Muscle layer of colon (tissue), 2 donors: Measurements from ENCODE around the gene THAP4.
"Not testable (repeated sequence)": the region's sequence is repeated elsewhere in the genome, so short reads cannot be mapped to it uniquely, and the experiment has no call there.

Source experiments
- H3K27ac ChIP-seq: one replicate; pipeline ENCODE4 v1.7.0; 2013; ENCODE audit warnings: low read depth, mild to moderate bottlenecking, low read length, moderate library complexity
- H3K27me3 ChIP-seq, 2 donors: one replicate each; pipeline ENCODE4 v1.7.0; 2013; ENCODE audit warnings: low read length in 2 of 2, mild to moderate bottlenecking in 2 of 2; ENCODE audit not compliant: insufficient read depth in 2 of 2, control insufficient read depth in 1 of 2
- H3K36me3 ChIP-seq: one replicate; pipeline ENCODE4 v1.7.0; 2013; ENCODE audit warnings: mild to moderate bottlenecking, low read length; ENCODE audit not compliant: insufficient read depth
- H3K4me1 ChIP-seq: one replicate; pipeline ENCODE4 v1.7.0; 2013; ENCODE audit warnings: mild to moderate bottlenecking, low read length; ENCODE audit not compliant: insufficient read depth
- H3K4me3 ChIP-seq, 2 donors: one replicate each; pipeline ENCODE4 v1.7.0; 2013; ENCODE audit warnings: low read length in 2 of 2, low read depth in 1 of 2, mild to moderate bottlenecking in 1 of 2, moderate library complexity in 1 of 2
- H3K9ac ChIP-seq: one replicate; pipeline ENCODE4 v1.7.0; 2013; ENCODE audit warnings: low read length
- H3K9me3 ChIP-seq: one replicate; pipeline ENCODE4 v1.7.0; 2013; ENCODE audit warnings: mild to moderate bottlenecking, low read length
- donor health status: abdominal sarcoma.
- donor health status: Adenocarcinoma of cecum.

The THAP4 gene

DNA sequence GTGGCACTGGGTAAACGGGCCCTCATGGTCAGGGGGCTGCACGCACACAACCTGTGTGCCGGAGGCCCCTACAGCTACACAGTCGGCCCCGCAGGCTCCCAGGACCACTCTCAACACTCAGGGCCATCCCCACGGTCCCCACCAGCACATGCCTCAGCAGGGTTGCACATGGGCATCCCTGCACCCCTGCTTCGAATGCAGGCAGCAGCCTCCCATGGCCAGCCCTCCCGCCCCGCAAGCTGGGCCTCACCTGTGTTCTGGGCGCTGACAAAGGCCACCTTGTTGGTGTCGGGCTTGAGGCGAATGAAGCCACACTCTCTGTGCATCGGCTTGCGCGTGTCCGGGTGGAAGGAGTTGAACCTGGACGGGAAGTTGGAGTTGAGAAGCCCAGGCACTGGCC is 34.2 kb downstream of the THAP4 start:
- Histone ChIP-seq H3K9ac (no peak overlapping the region), H3K4me3 (no peak overlapping the region), H3K9me3 (no peaks in the 10 kb centered on the region), H3K36me3 (peaks cover 32% of the 10 kb centered on the region), H3K27ac (no peak overlapping the region), H3K4me1 (no peaks in the 10 kb centered on the region), H3K27me3 (no peaks in the 10 kb centered on the region)

DNA sequence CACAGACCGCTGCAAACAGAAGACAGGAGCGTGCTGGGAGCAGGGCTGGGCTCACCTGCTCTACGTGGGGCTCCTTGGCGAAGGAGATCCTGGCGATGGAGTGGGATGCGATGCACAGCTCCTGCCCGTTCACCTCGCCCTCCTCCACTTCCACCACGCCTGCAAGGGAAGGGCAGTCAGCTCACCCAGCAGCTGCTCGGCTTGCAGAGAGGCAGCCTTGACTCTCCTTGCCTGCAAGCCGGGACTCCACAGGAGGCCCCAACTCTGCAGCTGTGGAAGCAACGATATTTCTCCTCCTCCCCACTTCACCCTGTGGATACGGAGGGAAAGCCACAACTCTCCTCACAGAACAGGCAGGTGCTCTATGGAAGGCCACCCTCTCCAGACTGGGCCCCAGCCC is 35.1 kb downstream of the THAP4 start:
- Histone ChIP-seq H3K9ac (no peak overlapping the region), H3K36me3 (peaks cover 32% of the 10 kb centered on the region), H3K9me3 (no peaks in the 10 kb centered on the region), H3K27me3 (no peaks in the 10 kb centered on the region), H3K27ac (no peak overlapping the region), H3K4me3 (no peak overlapping the region), H3K4me1 (no peaks in the 10 kb centered on the region)

DNA sequence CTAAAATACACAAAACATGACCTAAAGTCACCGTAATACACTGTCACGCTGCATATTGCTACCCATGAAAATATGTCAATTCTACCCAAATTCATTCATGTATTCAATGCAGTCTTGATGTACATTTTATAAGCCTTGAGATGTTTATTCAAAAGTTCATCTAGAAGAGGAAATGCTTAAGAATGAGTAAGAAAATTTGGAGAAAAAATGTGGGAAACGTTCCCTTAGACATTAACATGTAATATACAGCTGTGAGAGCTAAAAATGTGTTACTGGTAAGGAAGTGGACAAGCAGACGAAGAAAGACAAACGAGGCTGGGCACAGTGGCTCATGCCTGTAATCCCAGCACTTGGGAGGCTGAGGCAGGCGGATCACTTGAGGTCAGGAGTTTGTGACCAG is 37.3 kb downstream of the THAP4 start:
- no peak overlapping the region for H3K9ac ChIP-seq
- no peaks in the 10 kb centered on the region for H3K9me3 ChIP-seq
- no peak overlapping the region for H3K4me3 ChIP-seq
- H3K27ac ChIP-seq, result no peak overlapping the region
- H3K4me1 ChIP-seq, result no peaks in the 10 kb centered on the region
- peaks cover 17% of the 10 kb centered on the region for H3K36me3 ChIP-seq
- H3K27me3 ChIP-seq, result no peaks in the 10 kb centered on the region

DNA sequence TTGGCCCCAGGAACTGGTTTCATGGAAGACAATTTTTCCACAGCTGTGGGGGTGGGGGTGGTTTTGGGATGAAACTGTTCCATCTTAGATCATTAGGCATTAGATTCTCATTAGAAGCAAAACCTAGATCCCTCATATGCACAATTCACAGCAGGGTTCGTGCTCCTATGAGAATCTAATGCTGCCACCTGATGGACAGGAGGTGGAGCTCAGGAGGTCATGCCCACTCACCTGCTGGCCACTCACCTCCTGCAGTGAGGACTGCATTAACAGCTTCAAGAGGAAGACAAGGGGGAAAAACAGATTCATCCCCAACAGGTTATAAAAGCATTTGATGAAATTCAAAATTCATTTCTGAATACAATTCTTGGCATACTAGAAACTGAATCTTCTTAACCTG is 38.5 kb downstream of the THAP4 start:
- H3K36me3 ChIP-seq, result peaks cover 23% of the 10 kb centered on the region
- H3K9ac ChIP-seq, result no peak overlapping the region
- H3K9me3 ChIP-seq, result no peaks in the 10 kb centered on the region
- no peaks in the 10 kb centered on the region for H3K4me1 ChIP-seq
- no peaks in the 10 kb centered on the region for H3K27me3 ChIP-seq
- H3K4me3 ChIP-seq, result no peak overlapping the region
- no peak overlapping the region for H3K27ac ChIP-seq

DNA sequence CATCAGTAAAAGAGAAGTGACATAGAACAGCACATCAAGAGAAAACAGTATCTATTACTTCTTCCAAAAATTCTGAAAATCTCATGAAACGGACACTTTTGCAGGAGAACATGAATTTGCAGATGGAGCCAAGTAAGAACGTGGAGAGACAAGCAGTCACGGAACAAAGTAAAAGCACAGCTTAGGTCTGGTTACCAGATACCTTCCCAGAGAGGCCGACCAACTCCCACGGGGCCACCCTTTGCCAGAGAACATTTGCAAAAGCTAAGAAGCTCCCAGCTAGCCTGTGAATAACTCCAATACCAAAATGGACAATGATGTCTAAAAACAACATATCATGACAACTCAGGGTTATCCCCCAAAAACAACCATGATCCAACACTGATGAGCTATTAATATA is 38.9 kb downstream of the THAP4 start:
- Histone ChIP-seq H3K27ac (no peak overlapping the region), H3K27me3 (no peaks in the 10 kb centered on the region), H3K4me1 (no peaks in the 10 kb centered on the region), H3K4me3 (no peak overlapping the region), H3K9ac (no peak overlapping the region), H3K36me3 (peaks cover 23% of the 10 kb centered on the region), H3K9me3 (no peaks in the 10 kb centered on the region)

DNA sequence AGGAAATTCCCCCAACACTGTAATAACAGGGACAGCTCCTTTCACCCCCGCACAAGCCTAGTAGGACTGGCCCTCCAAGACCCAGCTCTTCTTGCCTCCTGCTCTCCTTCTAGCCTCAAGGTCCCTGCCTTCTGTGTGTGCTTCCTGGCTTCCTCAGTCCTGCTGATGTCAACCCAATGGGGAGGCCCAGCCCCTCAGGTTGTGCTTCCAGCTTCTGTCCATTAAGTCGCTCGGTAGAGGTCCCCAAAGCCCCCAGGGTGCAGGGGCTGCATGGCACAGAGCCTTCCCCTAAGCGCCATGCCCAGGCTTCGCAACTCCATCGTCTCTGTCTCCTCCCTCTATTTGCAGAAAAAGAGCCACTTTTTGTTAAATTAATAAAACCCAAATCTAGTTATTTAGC is 39.4 kb downstream of the THAP4 start:
- H3K4me1 ChIP-seq, result no peaks in the 10 kb centered on the region
- peaks cover 20% of the 10 kb centered on the region for H3K36me3 ChIP-seq
- H3K9me3 ChIP-seq, result no peaks in the 10 kb centered on the region
- H3K9ac ChIP-seq, result no peak overlapping the region
- no peak overlapping the region for H3K27ac ChIP-seq
- H3K4me3 ChIP-seq, result no peak overlapping the region
- no peaks in the 10 kb centered on the region for H3K27me3 ChIP-seq

DNA sequence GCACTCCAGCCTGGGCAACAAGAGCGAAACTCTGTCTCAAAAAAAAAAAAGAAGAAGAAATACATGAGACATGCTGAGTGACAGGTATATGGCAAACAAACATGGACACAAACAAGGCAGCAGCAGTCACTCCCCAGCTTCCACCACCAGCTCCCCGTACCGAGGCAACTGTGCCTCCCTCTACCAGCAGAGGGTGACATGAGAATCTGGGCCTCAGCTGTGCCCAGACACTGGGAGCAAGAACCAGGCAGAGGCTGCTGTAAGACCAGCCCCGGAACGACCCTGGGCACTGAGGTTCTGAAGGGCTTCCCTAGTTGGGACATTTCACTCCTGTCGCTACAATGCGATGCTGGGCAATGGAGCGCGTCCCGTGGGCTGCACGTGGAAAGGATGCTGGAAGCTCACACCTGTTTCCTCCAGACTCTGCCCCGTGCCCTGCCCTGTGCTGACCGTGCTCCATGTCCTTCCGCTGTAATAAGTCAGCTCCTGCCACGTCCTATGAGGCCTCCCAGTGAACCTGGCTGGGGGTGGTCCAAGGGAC is 41.3 kb downstream of the THAP4 start:
- Histone ChIP-seq H3K9ac (no peak overlapping the region), H3K27me3 (no peaks in the 10 kb centered on the region), H3K27ac (no peak overlapping the region), H3K9me3 (no peaks in the 10 kb centered on the region), H3K4me3 (no peak overlapping the region), H3K36me3 (peaks cover 27% of the 10 kb centered on the region), H3K4me1 (no peaks in the 10 kb centered on the region)

DNA sequence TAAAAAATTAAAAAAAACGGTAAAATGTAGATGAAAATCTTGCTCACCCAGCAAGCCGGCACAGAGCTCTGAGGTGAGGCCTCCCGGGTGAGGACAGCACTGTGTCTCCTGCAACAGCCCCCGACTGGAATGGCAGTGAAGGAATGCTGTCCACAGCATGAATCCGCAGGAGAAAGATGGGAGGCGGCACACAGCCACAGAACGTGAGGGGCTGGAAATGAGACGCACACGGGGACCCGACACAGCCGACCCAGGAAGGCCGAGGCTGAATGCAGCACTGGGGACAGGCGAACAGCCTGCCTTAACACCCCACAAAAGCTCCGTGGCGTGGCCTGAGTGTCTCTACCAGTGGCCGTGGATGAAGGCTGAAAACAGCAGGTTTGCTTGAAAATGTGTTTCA is 43.7 kb downstream of the THAP4 start:
- H3K9me3 ChIP-seq, result peaks cover 4% of the 10 kb centered on the region
- H3K4me1 ChIP-seq, result no peaks in the 10 kb centered on the region
- no peak overlapping the region for H3K27ac ChIP-seq
- no peak overlapping the region for H3K9ac ChIP-seq
- no peaks in the 10 kb centered on the region for H3K27me3 ChIP-seq
- peaks cover 27% of the 10 kb centered on the region for H3K36me3 ChIP-seq
- no peak overlapping the region for H3K4me3 ChIP-seq

DNA sequence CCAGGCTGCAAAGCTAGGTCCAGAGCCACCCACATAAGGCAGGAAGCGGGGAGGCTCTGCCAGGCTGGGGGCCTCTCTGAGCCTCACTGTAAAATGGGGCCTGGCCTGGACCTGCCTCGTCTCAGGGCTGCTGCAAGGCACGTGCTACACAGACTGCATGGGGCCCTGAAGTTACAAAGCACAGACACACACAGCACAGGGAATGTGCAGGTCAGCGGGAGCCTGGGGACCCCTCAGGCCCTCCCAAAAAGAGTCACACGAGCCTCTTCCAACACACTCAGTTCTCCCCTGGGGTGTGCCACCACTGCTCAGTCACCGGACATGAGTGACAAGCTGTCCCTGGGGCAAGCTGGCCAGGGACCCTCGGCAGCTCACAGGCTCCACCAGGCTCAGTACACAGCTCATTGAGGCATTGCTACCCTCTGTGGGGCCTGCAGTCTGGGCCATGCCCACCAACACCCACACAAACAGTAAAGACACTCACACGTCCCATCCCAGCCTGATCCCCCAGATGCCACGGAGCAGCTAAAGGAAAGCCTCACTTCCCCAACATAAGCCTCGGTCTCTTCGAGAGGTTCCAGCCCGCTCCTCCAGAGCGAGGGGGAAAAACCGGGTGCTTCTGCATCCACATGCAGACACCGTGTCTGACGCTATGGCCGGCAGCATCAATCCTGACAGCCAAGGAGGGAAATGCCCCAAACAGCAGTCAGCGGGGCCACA is 44.7 kb downstream of the THAP4 start:
- H3K4me1 ChIP-seq, result no peaks in the 10 kb centered on the region
- H3K9ac ChIP-seq, result no peak overlapping the region
- H3K27me3 ChIP-seq, result no peaks in the 10 kb centered on the region
- H3K36me3 ChIP-seq, result peaks cover 27% of the 10 kb centered on the region
- H3K9me3 ChIP-seq, result peaks cover 6% of the 10 kb centered on the region
- no peak overlapping the region for H3K27ac ChIP-seq
- no peak overlapping the region for H3K4me3 ChIP-seq

DNA sequence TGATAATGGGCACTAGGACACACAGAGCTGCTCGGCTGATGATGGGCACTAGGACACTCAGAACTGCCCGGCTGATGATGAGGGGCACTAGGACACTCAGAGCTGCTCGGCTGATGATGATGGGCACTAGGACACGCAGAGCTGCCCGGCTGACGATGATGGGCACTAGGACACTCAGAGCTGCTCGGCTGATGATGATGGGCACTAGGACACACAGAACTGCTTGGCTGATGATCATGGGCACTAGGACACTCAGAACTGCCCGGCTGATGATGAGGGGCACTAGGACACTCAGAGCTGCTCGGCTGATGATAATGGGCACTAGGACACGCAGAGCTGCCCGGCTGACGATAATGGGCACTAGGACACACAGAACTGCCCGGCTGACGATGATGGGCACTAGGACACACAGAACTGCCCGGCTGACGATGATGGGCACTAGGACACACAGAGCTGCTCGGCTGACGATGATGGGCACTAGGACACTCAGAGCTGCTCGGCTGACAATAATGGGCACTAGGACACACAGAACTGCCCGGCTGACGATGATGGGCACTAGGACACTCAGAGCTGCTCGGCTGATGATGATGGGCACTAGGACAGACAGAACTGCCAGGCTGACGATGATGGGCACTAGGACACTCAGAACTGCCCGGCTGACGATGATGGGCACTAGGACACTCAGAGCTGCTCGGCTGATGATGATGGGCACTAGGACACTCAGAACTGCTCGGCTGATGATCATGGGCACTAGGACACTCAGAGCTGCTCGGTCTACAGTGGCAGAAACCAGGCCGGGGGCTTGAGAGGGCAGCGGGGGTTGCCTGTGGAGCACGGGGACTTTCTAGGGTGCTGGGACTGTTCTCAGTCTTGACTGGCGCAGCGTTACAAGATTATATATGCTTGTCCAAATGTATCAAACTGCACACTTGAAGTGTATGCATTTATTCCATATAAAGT is 46.2 kb downstream of the THAP4 start:
- not testable (repeated sequence) for H3K4me3 ChIP-seq, H3K27ac ChIP-seq, H3K27me3 ChIP-seq, H3K9me3 ChIP-seq, H3K4me1 ChIP-seq, H3K9ac ChIP-seq
- peaks cover 25% of the 10 kb centered on the region for H3K36me3 ChIP-seq

DNA sequence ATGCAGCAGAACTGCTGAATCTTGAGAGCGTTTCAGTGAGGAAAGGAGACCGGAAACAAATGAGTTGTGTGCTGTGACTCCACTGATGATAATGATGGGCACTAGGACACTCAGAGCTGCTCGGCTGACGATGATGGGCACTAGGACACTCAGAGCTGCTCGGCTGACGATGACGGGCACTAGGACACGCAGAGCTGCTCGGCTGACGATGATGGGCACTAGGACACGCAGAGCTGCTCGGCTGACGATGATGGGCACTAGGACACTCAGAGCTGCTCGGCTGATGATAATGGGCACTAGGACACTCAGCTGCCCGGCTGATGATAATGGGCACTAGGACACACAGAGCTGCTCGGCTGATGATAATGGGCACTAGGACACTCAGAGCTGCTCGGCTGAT is 47.1 kb downstream of the THAP4 start:
- H3K27me3 ChIP-seq, H3K27ac ChIP-seq, H3K4me3 ChIP-seq, H3K4me1 ChIP-seq, H3K9me3 ChIP-seq, H3K9ac ChIP-seq: not testable (repeated sequence)
- H3K36me3 ChIP-seq, result peaks cover 23% of the 10 kb centered on the region
